Heart left ventricle (tissue), 13 donors: ENCODE measurements around the gene RPL3.

Experiments used
- POLR2A ChIP-seq, 2 donors: fragments of 450-650 bp; IDR thresholded peaks; one replicate each; pipeline ENCODE4 v1.6.1; 2017; ENCODE audit warnings: antibody characterized with exemption in 2 of 2, mild to moderate bottlenecking in 2 of 2, moderate library complexity in 2 of 2
- TF ChIP-seq, protein P1 (sequence below), 12 donors: fragments of 200-600 bp; sonication (generic) in 4 of 12; IDR thresholded peaks; one replicate each; pipeline versions ENCODE4 v1.5.0 to v1.8.0; 2018 to 2022; ENCODE audit warnings: antibody characterized with exemption in 12 of 12, mild to moderate bottlenecking in 5 of 12
- donor health status: ischemic (EF 13 %, LVEDD 7.1; RV severe dilation, severe dysfunction).
- donor health status: DM: no; HTN: yes; CAD: no.
- donor health status: DM: no; HTN: no; CAD: no.
- donor health status: ischemic (EF 25% LVEDD 6.9; RV normal size, moderate dysfunction).
- donor health status: ischemic (EF 25% LVEDD 5.7; RV mildly dilated, moderate dysfunction).
- donor health status: ischemic (EF 35%, LVEDD 5.7; RV mildly dilated, moderate dysfunction).
- donor health status: nonischemic (EF 11% LVEDD 7.7; RV severe dilation, severe dysfunction).
- donor health status: DM: yes; HTN: yes; CAD: no.
- donor health status: PGD.
- donor health status: ischemic (EF 29% LVEDD 5.4; RV normal size, mild dysfunction).
- donor health status: nonischemic (EF 23%, LVEDD 6.1; RV moderate dilation, normal function).

DNA sequence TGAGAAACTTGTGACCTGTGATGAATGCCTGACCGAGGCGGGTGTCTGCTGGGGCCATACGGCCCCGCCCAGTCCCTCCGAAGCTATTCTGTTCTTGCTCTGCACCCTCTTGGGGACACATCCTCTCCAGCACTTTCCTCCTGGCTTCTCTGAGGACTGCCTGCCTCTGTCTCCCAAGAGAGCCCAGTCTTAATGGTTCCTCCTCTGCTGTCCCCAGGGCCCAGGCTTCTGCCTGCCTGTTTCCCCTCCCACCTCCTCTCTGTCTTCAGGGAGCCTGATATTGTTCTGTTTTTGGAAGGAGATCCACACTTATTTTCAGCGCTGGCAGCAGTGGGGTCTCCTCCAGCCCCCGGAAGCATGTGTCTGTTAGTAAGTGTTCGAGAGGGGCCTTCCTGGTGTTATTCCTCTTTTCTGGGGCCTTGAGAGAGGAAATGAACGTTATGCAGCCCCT lies 49.1 kb upstream of the RPL3 start:
- TF ChIP-seq, protein P1, sequence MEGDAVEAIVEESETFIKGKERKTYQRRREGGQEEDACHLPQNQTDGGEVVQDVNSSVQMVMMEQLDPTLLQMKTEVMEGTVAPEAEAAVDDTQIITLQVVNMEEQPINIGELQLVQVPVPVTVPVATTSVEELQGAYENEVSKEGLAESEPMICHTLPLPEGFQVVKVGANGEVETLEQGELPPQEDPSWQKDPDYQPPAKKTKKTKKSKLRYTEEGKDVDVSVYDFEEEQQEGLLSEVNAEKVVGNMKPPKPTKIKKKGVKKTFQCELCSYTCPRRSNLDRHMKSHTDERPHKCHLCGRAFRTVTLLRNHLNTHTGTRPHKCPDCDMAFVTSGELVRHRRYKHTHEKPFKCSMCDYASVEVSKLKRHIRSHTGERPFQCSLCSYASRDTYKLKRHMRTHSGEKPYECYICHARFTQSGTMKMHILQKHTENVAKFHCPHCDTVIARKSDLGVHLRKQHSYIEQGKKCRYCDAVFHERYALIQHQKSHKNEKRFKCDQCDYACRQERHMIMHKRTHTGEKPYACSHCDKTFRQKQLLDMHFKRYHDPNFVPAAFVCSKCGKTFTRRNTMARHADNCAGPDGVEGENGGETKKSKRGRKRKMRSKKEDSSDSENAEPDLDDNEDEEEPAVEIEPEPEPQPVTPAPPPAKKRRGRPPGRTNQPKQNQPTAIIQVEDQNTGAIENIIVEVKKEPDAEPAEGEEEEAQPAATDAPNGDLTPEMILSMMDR (IDR thresholded peaks at IDR 0.05): no peak
- no peak for TF ChIP-seq POLR2A (IDR thresholded peaks at IDR 0.05)
